GM18868 (cell line): ENCODE data around the gene SEMA6A.

ENCODE experiments used
- ATAC-seq: cut with Tn5 transposase; IDR thresholded peaks from one replicate; pipeline ENCODE4 v1.9.1; 2021; ENCODE audit warnings: mild to moderate bottlenecking, moderate library complexity; ENCODE audit not compliant: unreplicated experiment

The SEMA6A gene

GRCh38 chr5:116467465-116467843 lies 107.2 kb downstream of the SEMA6A start:
- no peak for ATAC-seq

GRCh38 chr5:116466727-116467464 lies 107.7 kb downstream of the SEMA6A start:
- ATAC-seq, result no peak

- no peak for ATAC-seq
These were observed 109.2 kb downstream of the SEMA6A start for GRCh38 chr5:116465411-116465810.

GRCh38 chr5:116464144-116464708 lies 110.4 kb downstream of the SEMA6A start:
- ATAC-seq, result no peak

GRCh38 chr5:116462500-116462899 lies 112.1 kb downstream of the SEMA6A start:
- no peak for ATAC-seq

GRCh38 chr5:116459301-116459700 lies 115.3 kb downstream of the SEMA6A start:
- ATAC-seq, result no peak

GRCh38 chr5:116457062-116457461 lies 117.6 kb downstream of the SEMA6A start:
- ATAC-seq, result no peak

GRCh38 chr5:116456036-116456435 lies 118.6 kb downstream of the SEMA6A start:
- no peak for ATAC-seq

- ATAC-seq, result no peak
These were observed 119.6 kb downstream of the SEMA6A start for GRCh38 chr5:116455061-116455460.

GRCh38 chr5:116454417-116454927 lies 120.2 kb downstream of the SEMA6A start:
- peak; percentile 99 for ATAC-seq

- ATAC-seq, result peak; percentile 14
These were observed 120.6 kb downstream of the SEMA6A start for GRCh38 chr5:116453988-116454411.

GRCh38 chr5:116452774-116453368 lies 121.8 kb downstream of the SEMA6A start:
- ATAC-seq, result no peak

- no peak for ATAC-seq
These were observed 122.6 kb downstream of the SEMA6A start for GRCh38 chr5:116451905-116452450.

- ATAC-seq, result no peak
These were observed 123.6 kb downstream of the SEMA6A start for GRCh38 chr5:116451066-116451465.

- no peak for ATAC-seq
These were observed 125.2 kb downstream of the SEMA6A start for GRCh38 chr5:116449458-116449857.

- no peak for ATAC-seq
These were observed 125.7 kb downstream of the SEMA6A start for GRCh38 chr5:116448870-116449427.

GRCh38 chr5:116448450-116448849 lies 126.2 kb downstream of the SEMA6A start:
- no peak for ATAC-seq

GRCh38 chr5:116446356-116447005 lies 128.1 kb downstream of the SEMA6A start:
- no peak for ATAC-seq

GRCh38 chr5:116445311-116445710 lies 129.3 kb downstream of the SEMA6A start:
- no peak for ATAC-seq

- no peak for ATAC-seq
These were observed 130.0 kb downstream of the SEMA6A start for GRCh38 chr5:116444373-116445295.
